HG03097 (cell line): ENCODE data around the gene FADS1.

Experiments
- ATAC-seq: cut with Tn5 transposase; IDR thresholded peaks from one replicate; pipeline ENCODE4 v1.9.1; 2021; ENCODE audit not compliant: unreplicated experiment, low FRiP score

FADS1 gene

GRCh38 chr11:61800331-61801281, 16.2 kb downstream of the FADS1 start:
- ATAC-seq: no peak

- no peak for ATAC-seq
Measured at GRCh38 chr11:61799665-61800284, 17.0 kb downstream of the FADS1 start.

- no peak for ATAC-seq
Measured at GRCh38 chr11:61797263-61797944, 19.4 kb downstream of the FADS1 start.

GRCh38 chr11:61795876-61796526, 20.8 kb downstream of the FADS1 start:
- ATAC-seq: no peak

- no peak for ATAC-seq
Measured at GRCh38 chr11:61795459-61795858, 21.3 kb downstream of the FADS1 start.

- ATAC-seq: no peak
Measured at GRCh38 chr11:61794579-61794978, 22.2 kb downstream of the FADS1 start.

- ATAC-seq: no peak
Measured at GRCh38 chr11:61793829-61794204, 23.0 kb downstream of the FADS1 start.

- peak; percentile 21 for ATAC-seq
Measured at GRCh38 chr11:61793083-61793828, 23.5 kb downstream of the FADS1 start.

GRCh38 chr11:61792310-61793082, 24.3 kb downstream of the FADS1 start, which contains the start of the genes FEN1 and TMEM258:
FEN1 (plus strand) TSS chr11:61792911; CDS start chr11:61795362, 2,451 bp downstream.
TMEM258 (minus strand) TSS chr11:61792599; CDS start chr11:61792558, 41 bp downstream.
- ATAC-seq: peak; percentile 75

- ATAC-seq: peak; percentile 13
Measured at GRCh38 chr11:61791737-61792309, 25.0 kb downstream of the FADS1 start.

GRCh38 chr11:61787928-61788491, 28.8 kb downstream of the FADS1 start:
- ATAC-seq: no peak

- ATAC-seq: no peak
Measured at GRCh38 chr11:61785837-61786402, 30.9 kb downstream of the FADS1 start.

GRCh38 chr11:61784506-61784805, 32.3 kb downstream of the FADS1 start:
- ATAC-seq: no peak

GRCh38 chr11:61783717-61784505, 32.9 kb downstream of the FADS1 start:
- ATAC-seq: no peak

- ATAC-seq: no peak
Measured at GRCh38 chr11:61782841-61783240, 34.0 kb downstream of the FADS1 start.

GRCh38 chr11:61782299-61782698, 34.5 kb downstream of the FADS1 start:
- ATAC-seq: no peak

GRCh38 chr11:61781585-61781984, 35.2 kb downstream of the FADS1 start:
- no peak for ATAC-seq
